Hepatic stellate cell (primary cell): ENCODE results near the gene AGBL3.
"Not testable (repeated sequence)": the region's sequence is repeated elsewhere in the genome, so short reads cannot be mapped to it uniquely, and the experiment has no call there.

Experiments used
- DNase-seq: peaks from one replicate; pipeline ENCODE4 v3.0.0; 2011; ENCODE audit warnings: low spot score

The AGBL3 gene

DNA sequence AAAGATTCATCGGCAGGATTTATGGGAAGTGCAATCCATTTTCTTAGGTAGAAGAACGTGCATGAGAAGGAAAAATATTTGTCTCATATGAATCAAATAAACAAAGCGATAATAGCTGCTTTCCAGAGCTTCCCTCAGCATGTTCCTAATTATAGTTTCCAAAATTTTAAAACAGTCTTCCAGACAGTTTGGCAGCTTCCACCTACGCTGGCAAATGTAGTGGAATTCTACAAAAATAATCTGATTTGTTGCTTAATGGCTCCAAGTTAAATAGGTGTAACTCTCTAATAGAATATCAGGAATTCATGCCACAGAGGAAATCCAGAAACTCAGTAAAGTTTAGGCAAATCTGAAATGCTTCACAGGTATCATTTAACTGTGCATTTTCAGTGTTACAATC is 23.3 kb upstream of the AGBL3 start:
- DNase-seq, result no peak

DNA sequence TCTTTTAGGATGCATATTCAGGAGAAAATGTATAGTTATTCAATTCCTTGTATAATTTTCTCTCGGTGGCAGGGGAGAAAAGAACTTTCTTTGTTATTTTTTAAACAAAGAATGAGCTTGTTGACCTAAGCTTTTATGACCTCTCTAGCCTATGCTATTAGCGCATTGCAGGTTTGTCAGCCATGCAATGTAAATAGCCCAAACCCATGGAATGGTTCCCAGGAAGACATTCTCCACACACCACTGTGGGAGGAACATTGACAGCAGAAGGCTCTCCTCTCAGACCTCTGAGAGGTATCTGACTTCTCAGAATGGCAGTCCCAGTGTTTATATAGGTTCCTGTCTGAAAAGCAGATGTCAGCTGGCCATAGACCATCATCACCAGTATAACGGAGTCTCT is 19.6 kb upstream of the AGBL3 start:
- no peak for DNase-seq

- DNase-seq, result no peak
Observed at GRCh38 chr7:134968110-134968509, 18.2 kb upstream of the AGBL3 start.

- DNase-seq, result not testable (repeated sequence)
Observed at GRCh38 chr7:134981645-134982044, 4.7 kb upstream of the AGBL3 start.

GRCh38 chr7:134985894-134986362 is 380 bp upstream of the AGBL3 start:
- no peak for DNase-seq

DNA sequence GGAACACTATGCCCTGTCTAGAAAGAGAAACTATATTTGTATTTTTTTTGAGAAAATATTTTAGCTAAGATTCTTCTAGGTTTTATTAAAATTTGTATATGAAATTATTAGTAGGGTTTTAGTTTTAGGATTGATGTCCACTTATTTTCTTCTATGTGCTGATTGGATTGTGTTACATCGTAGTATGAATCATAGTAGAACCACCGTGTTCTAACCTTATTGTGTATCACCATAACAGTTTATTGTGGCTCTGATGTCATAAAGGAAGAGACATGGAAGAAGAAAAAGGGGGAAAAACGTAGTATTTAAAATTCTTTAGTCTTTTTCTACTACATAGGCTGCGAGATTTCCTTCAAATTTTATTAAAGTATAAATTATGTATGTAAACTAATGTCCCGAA is 1.9 kb downstream of the AGBL3 start:
- no peak for DNase-seq

DNA sequence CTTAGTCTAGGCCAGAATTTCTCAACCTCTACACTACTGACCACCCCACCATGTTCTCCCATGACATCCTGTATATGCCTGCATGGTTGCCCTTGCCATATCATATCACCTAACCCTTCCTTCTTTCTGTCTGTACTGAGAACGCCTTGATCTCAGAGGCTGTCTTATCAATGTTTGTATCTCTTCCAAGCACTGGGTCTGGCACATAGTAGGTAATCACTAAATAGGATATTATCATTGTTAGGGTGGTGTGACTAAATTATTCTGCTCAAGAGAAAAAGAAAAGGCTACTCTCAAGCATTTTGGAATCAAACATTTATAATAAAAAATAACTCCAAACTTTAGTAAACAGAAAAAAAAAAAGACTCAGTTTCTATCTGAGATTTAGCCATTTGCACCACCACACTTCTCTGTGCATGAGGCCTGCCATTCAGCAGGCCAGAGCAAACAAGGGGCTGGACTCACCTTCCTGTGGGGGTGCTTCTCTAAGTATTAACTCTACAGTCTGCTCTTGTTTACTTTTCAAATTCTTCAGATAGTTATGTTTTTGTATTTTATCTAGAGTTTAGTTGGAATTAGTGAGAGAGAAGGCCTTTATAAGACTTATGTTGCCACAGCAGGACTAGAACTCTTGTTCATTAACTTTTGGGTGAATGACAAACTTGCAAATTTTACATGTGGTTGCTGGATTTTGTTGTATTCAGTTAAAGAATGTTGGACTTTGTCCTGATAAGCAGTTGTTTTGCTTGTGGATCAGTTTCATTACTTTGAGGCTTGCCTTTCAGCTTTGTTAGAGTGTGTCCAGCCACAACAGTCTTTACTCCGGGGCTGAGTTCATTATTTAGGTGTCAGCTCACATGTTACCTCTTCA is 5.4 kb downstream of the AGBL3 start:
- DNase-seq, result no peak

- peak; percentile 48 for DNase-seq
Observed at GRCh38 chr7:134992626-134993179, 6.4 kb downstream of the AGBL3 start.

- DNase-seq, result no peak
Observed at GRCh38 chr7:134993877-134994456, 7.7 kb downstream of the AGBL3 start.

GRCh38 chr7:134995239-134996096 is 9.2 kb downstream of the AGBL3 start:
- DNase-seq, result no peak

DNA sequence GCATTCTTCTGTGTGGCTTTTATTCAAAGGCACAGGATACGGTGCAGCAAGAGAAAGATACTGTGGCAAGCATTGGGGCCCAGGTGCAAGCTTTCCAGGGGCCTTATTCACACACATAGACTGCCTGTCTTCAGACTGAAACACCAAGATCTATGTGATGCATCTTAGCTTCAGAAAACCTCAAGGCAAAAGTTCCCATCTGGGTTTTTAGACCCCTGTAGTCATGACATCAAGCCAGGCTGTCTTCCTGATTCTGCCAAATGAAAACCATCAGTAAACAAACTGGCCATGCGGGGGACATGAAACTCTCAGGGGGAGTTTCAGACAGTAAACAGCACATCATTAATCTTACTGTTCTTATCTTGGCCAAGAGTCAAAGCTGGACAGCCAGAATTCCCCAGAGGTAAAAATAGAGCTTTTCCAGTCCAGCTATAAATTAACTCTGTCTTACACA is 9.8 kb downstream of the AGBL3 start:
- no peak for DNase-seq

GRCh38 chr7:134997214-134997885 is 11.0 kb downstream of the AGBL3 start:
- no peak for DNase-seq

GRCh38 chr7:134999136-134999535 is 12.8 kb downstream of the AGBL3 start:
- DNase-seq, result no peak

GRCh38 chr7:135001390-135002165 is 15.3 kb downstream of the AGBL3 start:
- DNase-seq, result no peak

- DNase-seq, result no peak
Observed at GRCh38 chr7:135012229-135012628, 25.9 kb downstream of the AGBL3 start.

GRCh38 chr7:135023622-135024021 is 37.3 kb downstream of the AGBL3 start:
- DNase-seq, result no peak

GRCh38 chr7:135035252-135035651 is 48.9 kb downstream of the AGBL3 start:
- DNase-seq, result no peak

- not testable (repeated sequence) for DNase-seq
Observed at GRCh38 chr7:135067017-135067416, 80.7 kb downstream of the AGBL3 start.

- no peak for DNase-seq
Observed at GRCh38 chr7:135074096-135074495, 87.8 kb downstream of the AGBL3 start.

GRCh38 chr7:135074531-135074930 is 88.2 kb downstream of the AGBL3 start:
- DNase-seq, result no peak

GRCh38 chr7:135075716-135076115 is 89.4 kb downstream of the AGBL3 start:
- no peak for DNase-seq
